ENCODE data around the gene PTPRD.
"Not testable (repeated sequence)": the region's sequence is repeated elsewhere in the genome, so short reads cannot be mapped to it uniquely, and the experiment has no call there.

Gene PTPRD

GRCh38 chr9:9319007-9319406 is 1293.8 kb downstream of the PTPRD start:
- no peak for DNase-seq (ENCODE audit: low read depth)

GRCh38 chr9:9310743-9311142 is 1302.1 kb downstream of the PTPRD start:
- DNase-seq (ENCODE audit: low read depth): not testable (repeated sequence)

GRCh38 chr9:9305600-9305999 is 1307.2 kb downstream of the PTPRD start:
- DNase-seq (ENCODE audit: low read depth): no peak

- DNase-seq (ENCODE audit: low read depth): no peak
Observed at GRCh38 chr9:9299134-9299533, 1313.7 kb downstream of the PTPRD start.

GRCh38 chr9:9286001-9286400 is 1326.8 kb downstream of the PTPRD start:
- DNase-seq (ENCODE audit: low read depth): no peak

GRCh38 chr9:9284201-9284600 is 1328.6 kb downstream of the PTPRD start:
- no peak for DNase-seq (ENCODE audit: low read depth)

GRCh38 chr9:9283159-9283986 is 1329.4 kb downstream of the PTPRD start:
- no peak for DNase-seq (ENCODE audit: low read depth)

GRCh38 chr9:9275601-9276000 is 1337.2 kb downstream of the PTPRD start:
- DNase-seq (ENCODE audit: low read depth): no peak

- no peak for DNase-seq (ENCODE audit: low read depth)
Observed at GRCh38 chr9:9257999-9258498, 1354.8 kb downstream of the PTPRD start.

GRCh38 chr9:9246726-9247125 is 1366.1 kb downstream of the PTPRD start:
- DNase-seq (ENCODE audit: low read depth): no peak

GRCh38 chr9:9231946-9232345 is 1380.9 kb downstream of the PTPRD start:
- no peak for DNase-seq (ENCODE audit: low read depth)

- DNase-seq (ENCODE audit: low read depth): no peak
Observed at GRCh38 chr9:9229269-9229668, 1383.5 kb downstream of the PTPRD start.

GRCh38 chr9:9223175-9223574 is 1389.6 kb downstream of the PTPRD start:
- DNase-seq (ENCODE audit: low read depth): no peak

- no peak for DNase-seq (ENCODE audit: low read depth)
Observed at GRCh38 chr9:9222730-9223129, 1390.1 kb downstream of the PTPRD start.

GRCh38 chr9:9216934-9217333 is 1395.9 kb downstream of the PTPRD start:
- DNase-seq (ENCODE audit: low read depth): no peak

- no peak for DNase-seq (ENCODE audit: low read depth)
Observed at GRCh38 chr9:9215050-9215449, 1397.8 kb downstream of the PTPRD start.

GRCh38 chr9:9214066-9214465 is 1398.7 kb downstream of the PTPRD start:
- DNase-seq (ENCODE audit: low read depth): no peak

GRCh38 chr9:9212963-9213362 is 1399.8 kb downstream of the PTPRD start:
- DNase-seq (ENCODE audit: low read depth): no peak

GRCh38 chr9:9202276-9202675 is 1410.5 kb downstream of the PTPRD start:
- no peak for DNase-seq (ENCODE audit: low read depth)

- DNase-seq (ENCODE audit: low read depth): no peak
Observed at GRCh38 chr9:9186086-9186485, 1426.7 kb downstream of the PTPRD start.

GRCh38 chr9:9182431-9182830 is 1430.4 kb downstream of the PTPRD start:
- DNase-seq (ENCODE audit: low read depth): no peak

GRCh38 chr9:9177081-9177480 is 1435.7 kb downstream of the PTPRD start:
- DNase-seq (ENCODE audit: low read depth): no peak

- no peak for DNase-seq (ENCODE audit: low read depth)
Observed at GRCh38 chr9:9174358-9174757, 1438.4 kb downstream of the PTPRD start.

- no peak for DNase-seq (ENCODE audit: low read depth)
Observed at GRCh38 chr9:9173264-9173663, 1439.5 kb downstream of the PTPRD start.
